ENCODE data around the gene LRMDA. TPM values are rescaled to one million over a fixed set of nuclear protein-coding genes. Genes with fewer than 3 reads are reported as not detected.

Gene LRMDA
- total RNA-seq, 4 donors from 2014 or later: 12.0 to 15.9 (median 13.9) TPM

- ATAC-seq (ENCODE audit: low FRiP score) (no peak), DNase-seq (ENCODE audit: low spot score) (no peak)
- TF ChIP-seq CTCF (IDR thresholded peaks at IDR 0.05): no peak
Measured at GRCh38 chr10:75950997-75951589, 519.7 kb downstream of the LRMDA start.

- ATAC-seq (ENCODE audit: low FRiP score) (no peak), DNase-seq (ENCODE audit: low spot score) (no peak)
- TF ChIP-seq CTCF (IDR thresholded peaks at IDR 0.05): no peak
Measured at GRCh38 chr10:75951627-75952026, 520.2 kb downstream of the LRMDA start.

GRCh38 chr10:75952093-75952492, 520.7 kb downstream of the LRMDA start:
- ATAC-seq (ENCODE audit: low FRiP score) (no peak), DNase-seq (ENCODE audit: low spot score) (no peak)
- TF ChIP-seq CTCF (IDR thresholded peaks at IDR 0.05): no peak

GRCh38 chr10:75954486-75954885, 523.1 kb downstream of the LRMDA start:
- DNase-seq (ENCODE audit: low spot score): no peak
- TF ChIP-seq CTCF (IDR thresholded peaks at IDR 0.05): no peak
- ATAC-seq (ENCODE audit: low FRiP score): no peak

GRCh38 chr10:75955973-75956502, 524.6 kb downstream of the LRMDA start:
- no peak for ATAC-seq (ENCODE audit: low FRiP score)

GRCh38 chr10:75956624-75957023, 525.2 kb downstream of the LRMDA start:
- no peak for ATAC-seq (ENCODE audit: low FRiP score)

More at GRCh38 chr10:75955973-75956502, 524.6 kb downstream of the LRMDA start:
- no peak for DNase-seq (ENCODE audit: low spot score)
- no peak for TF ChIP-seq CTCF (IDR thresholded peaks at IDR 0.05)

More at GRCh38 chr10:75956624-75957023, 525.2 kb downstream of the LRMDA start:
- no peak for DNase-seq (ENCODE audit: low spot score)
- TF ChIP-seq CTCF (IDR thresholded peaks at IDR 0.05): no peak

Measured in omental fat pad (tissue), 4 donors.